Tibial nerve (tissue), 4 donors: ENCODE data around the gene PSMD14. TPM values are rescaled to one million over a fixed set of nuclear protein-coding genes. Genes with fewer than 3 reads are reported as not detected.

ENCODE experiments used
- DNase-seq, 2 donors: peaks; one replicate each; pipeline ENCODE4 v3.0.0-alpha.2; 2019; ENCODE audit warnings: low spot score in 2 of 2
- H3K27ac ChIP-seq, 4 donors: fragments of 200-600 bp; sonication (generic) in 3 of 4; one replicate each; pipeline ENCODE4 v1.5.1; 2017 to 2019; ENCODE audit warnings: mild to moderate bottlenecking in 1 of 4
- H3K27me3 ChIP-seq, 2 donors: fragments of 200-600 bp; sonication (generic) in 1 of 2; one replicate each; pipeline versions ENCODE4 v1.5.1 to v1.6.0; 2017 to 2019
- H3K36me3 ChIP-seq, 3 donors: fragments of 200-600 bp; sonication (generic); one replicate each; pipeline ENCODE4 v1.5.1; 2018 to 2019
- H3K4me1 ChIP-seq, 4 donors: fragments of 200-600 bp; sonication (generic) in 3 of 4; one replicate each; pipeline ENCODE4 v1.5.1; 2017 to 2019
- H3K4me3 ChIP-seq, 4 donors: fragments of 200-600 bp; sonication (generic) in 3 of 4; one replicate each; pipeline ENCODE4 v1.5.1; 2017 to 2019; ENCODE audit warnings: mild to moderate bottlenecking in 1 of 4, moderate library complexity in 1 of 4
- H3K9me3 ChIP-seq, 4 donors: fragments of 200-600 bp; sonication (generic) in 3 of 4; one replicate each; pipeline ENCODE4 v1.5.1; 2017 to 2019
- EP300 ChIP-seq, 2 donors: sonication (generic); formaldehyde crosslinking; IDR thresholded peaks; one replicate each; pipeline ENCODE4 v1.6.1; 2017; ENCODE audit warnings: antibody characterized with exemption in 2 of 2, mild to moderate bottlenecking in 1 of 2
- POLR2A ChIP-seq, 2 donors: fragments of 450-650 bp; IDR thresholded peaks; one replicate each; pipeline ENCODE4 v1.6.1; 2017; ENCODE audit warnings: antibody characterized with exemption in 2 of 2, mild to moderate bottlenecking in 2 of 2, moderate library complexity in 2 of 2
- whole genome bisulfite sequencing, 2 donors: methylation state at CpG; one replicate each; pipeline ENCODE4 v1.1.5; 2018; 5-methylcytosine and 5-hydroxymethylcytosine counted together
- total RNA-seq, 4 donors: library from RNA; depleted of rRNA; stranded (reverse); fragments of >200 nt; gene quantifications; one replicate each; pipeline ENCODE4 v1.1.0, GENCODE V29; 2016
- TF ChIP-seq, protein P1 (sequence below), 5 experiments: fragments of 200-600 bp in 3 of 5; fragments of 450-650 bp in 2 of 5; sonication (generic) in 3 of 5; IDR thresholded peaks; one replicate each; pipeline ENCODE4 v1.5.1; 2016 to 2019; ENCODE audit warnings: antibody characterized with exemption in 5 of 5, mild to moderate bottlenecking in 3 of 5, moderate library complexity in 2 of 5

PSMD14 gene
- total RNA-seq, 4 donors from 2014 or later = 22.0 to 29.1 (median 26.4) TPM

DNA sequence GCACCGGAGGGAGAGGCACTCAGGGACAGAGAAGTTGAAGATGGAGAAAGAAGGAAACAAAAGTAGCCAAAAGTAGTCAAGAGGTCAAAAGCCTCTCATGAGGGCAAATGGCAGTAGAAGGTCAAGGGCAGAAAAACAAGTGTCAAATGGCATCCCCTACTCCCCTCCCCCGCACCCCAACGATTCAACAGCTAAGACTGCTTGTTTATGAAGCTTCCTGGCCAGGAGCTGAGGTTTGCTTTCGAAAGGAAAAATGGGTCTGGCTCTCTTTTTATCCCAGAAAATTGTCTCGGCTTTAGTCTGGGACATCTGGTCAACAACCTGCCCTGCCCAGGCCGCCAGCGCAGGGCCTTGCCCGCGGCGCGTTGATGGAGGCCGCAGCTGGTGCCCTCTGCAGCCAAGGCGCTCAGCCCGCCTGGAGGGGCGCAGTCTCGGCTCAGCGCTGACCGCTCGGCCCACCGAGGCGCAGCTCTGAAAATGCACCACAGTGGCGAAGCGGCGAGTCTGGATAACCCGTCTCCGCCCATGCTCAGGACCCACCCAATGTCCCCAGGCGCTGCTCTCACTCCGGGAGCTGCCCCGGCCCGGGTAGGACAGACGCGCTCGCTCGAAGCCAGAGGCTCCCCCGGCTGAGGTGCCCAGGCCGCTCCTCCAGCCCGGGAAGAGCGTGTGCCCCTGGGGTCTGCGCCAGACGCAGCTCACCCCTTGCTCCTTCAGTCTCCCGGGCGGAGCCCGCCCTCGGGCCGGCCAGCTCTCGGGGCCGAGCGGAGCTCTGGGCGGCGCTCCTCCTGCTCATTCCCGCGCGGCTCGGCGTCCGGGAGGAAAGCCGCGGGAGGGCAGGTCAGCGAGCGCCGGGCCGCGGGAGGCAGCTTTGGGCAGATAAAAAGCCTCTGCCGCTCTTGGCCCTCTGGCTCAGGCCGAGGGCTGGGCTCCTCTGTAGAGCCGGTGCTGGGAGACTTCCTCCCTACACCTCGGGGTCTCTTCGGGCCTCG, 106.1 kb downstream of the PSMD14 start:
- 6 to 9% methylated on average over 26 to 61 of the region's 69 CpGs for whole genome bisulfite sequencing, 2 donors
- Histone ChIP-seq H3K9me3 (no peaks in the 10 kb centered on the region), H3K27me3 (peaks cover 2 to 57% of the 10 kb centered on the region in 2 donors), H3K27ac (no peak overlapping the region), H3K4me3 (peak overlapping the region; percentile 25 to 52 (median 47)), H3K4me1 (peaks cover 0 to 55% (median 32%) of the 10 kb centered on the region in 4 donors), H3K36me3 (peaks cover 0 to 12% (median 0%) of the 10 kb centered on the region in 3 donors)
- no peak for DNase-seq
- TF ChIP-seq, protein P1, sequence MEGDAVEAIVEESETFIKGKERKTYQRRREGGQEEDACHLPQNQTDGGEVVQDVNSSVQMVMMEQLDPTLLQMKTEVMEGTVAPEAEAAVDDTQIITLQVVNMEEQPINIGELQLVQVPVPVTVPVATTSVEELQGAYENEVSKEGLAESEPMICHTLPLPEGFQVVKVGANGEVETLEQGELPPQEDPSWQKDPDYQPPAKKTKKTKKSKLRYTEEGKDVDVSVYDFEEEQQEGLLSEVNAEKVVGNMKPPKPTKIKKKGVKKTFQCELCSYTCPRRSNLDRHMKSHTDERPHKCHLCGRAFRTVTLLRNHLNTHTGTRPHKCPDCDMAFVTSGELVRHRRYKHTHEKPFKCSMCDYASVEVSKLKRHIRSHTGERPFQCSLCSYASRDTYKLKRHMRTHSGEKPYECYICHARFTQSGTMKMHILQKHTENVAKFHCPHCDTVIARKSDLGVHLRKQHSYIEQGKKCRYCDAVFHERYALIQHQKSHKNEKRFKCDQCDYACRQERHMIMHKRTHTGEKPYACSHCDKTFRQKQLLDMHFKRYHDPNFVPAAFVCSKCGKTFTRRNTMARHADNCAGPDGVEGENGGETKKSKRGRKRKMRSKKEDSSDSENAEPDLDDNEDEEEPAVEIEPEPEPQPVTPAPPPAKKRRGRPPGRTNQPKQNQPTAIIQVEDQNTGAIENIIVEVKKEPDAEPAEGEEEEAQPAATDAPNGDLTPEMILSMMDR (IDR thresholded peaks at IDR 0.05) = no peak
- TF ChIP-seq EP300 (IDR thresholded peaks at IDR 0.05) (no peak), POLR2A (IDR thresholded peaks at IDR 0.05) (no peak)

DNA sequence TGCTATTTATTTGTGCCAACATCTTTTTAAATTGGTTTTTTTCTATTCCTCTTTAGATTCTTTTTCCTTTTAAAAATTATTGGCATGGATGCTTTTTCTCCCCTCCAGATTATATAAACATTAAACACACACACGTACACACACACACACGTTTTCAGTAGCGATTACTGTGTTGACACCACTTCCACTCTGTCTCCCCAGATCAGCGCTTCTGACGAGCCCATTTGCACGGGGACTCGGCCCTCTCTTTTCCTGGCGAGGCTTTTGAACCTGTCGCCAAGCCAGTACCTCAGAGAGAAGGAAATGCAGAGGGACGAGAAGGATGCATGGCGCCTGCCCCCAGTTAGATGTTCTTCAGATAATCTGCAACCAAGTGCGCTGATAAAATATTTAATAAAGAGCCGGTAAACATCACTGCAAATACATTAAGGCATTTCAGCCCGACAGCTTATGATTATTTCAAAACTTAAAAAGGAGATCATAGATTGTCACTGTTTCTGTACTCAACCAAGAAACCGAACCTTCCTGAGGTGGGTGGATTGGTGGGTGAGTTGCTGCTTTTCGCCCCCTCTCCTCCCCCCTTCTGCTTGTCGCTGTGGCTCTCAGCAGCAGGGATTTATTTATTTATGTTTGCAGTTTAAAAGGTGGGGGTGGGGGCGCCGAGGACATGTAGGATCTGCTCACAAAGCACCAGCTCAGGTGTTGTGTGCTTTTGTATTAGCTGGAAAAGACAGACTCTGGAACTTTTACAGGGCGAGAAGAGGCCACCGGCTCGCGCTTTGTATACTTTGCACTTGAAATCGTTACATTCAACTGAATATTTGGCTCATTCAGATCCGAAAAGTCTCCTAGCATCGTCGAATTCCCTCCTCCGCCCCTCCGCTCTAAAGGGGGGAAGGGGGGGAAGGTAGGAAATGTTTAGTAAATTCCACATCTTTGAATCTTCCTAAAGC, 107.1 kb downstream of the PSMD14 start:
- Histone ChIP-seq H3K27ac (no peak overlapping the region), H3K4me1 (peaks cover 0 to 55% (median 32%) of the 10 kb centered on the region in 4 donors), H3K9me3 (no peaks in the 10 kb centered on the region), H3K4me3 (peak overlapping the region; percentile 25 to 52 (median 47)), H3K36me3 (peaks cover 0 to 8% (median 0%) of the 10 kb centered on the region in 3 donors), H3K27me3 (peaks cover 2 to 67% of the 10 kb centered on the region in 2 donors)
- 12% methylated on average over 29 of the region's 29 CpGs for WGBS, 2 donors
- no peak for DNase-seq
- TF ChIP-seq EP300 (IDR thresholded peaks at IDR 0.05) = no peak
- TF ChIP-seq, protein P1 (IDR thresholded peaks at IDR 0.05) = no peak
- no peak for TF ChIP-seq POLR2A (IDR thresholded peaks at IDR 0.05)

DNA sequence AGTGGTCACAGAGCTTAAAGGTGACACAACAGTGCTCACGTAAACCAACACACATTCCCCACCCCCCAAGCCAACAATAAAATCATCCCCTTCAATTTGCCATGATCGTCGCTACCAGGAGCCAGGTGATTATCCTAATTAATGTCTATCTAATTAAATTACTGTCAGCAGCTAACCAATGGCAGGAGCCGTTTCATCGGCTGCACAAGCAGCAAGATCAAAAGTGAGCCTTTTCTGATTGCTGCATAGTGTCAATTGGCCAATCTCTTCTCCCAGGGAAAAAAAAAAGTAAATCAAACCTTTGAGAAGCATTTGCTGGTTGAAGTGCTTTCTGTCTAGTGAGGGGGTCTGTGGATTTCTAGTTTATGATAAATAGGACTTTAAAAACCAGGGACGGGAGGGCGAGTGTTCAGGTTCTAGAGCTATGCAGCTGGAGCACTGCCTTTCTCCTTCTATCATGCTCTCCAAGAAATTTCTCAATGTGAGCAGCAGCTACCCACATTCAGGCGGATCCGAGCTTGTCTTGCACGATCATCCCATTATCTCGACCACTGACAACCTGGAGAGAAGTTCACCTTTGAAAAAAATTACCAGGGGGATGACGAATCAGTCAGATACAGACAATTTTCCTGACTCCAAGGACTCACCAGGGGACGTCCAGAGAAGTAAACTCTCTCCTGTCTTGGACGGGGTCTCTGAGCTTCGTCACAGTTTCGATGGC, 107.9 kb downstream of the PSMD14 start, which contains the start of gene TBR1:
TSS of gene TBR1 (plus strand) at position 311 of the 721 bp plus-strand sequence. CDS start at position 425, 114 bp downstream.
- peaks cover 5 to 75% of the 10 kb centered on the region in 2 donors for H3K27me3 ChIP-seq
- peaks cover 0 to 55% (median 32%) of the 10 kb centered on the region in 4 donors for H3K4me1 ChIP-seq
- WGBS, 2 donors = 12% methylated on average over 16 of the region's 16 CpGs
- no peak for DNase-seq
- TF ChIP-seq POLR2A (IDR thresholded peaks at IDR 0.05) (no peak), EP300 (IDR thresholded peaks at IDR 0.05) (no peak)
- TF ChIP-seq, protein P1 (IDR thresholded peaks at IDR 0.05) = no peak
- peak within 1 kb of the TSS in 3 of 4 donors; percentile 2 to 52 (median 45) for H3K4me3 ChIP-seq
- H3K27ac ChIP-seq = no peak within 1 kb of the TSS
- H3K36me3 ChIP-seq = peaks cover 0 to 4% (median 0%) of the 10 kb centered on the region in 3 donors
- H3K9me3 ChIP-seq = no peaks in the 10 kb centered on the region

DNA sequence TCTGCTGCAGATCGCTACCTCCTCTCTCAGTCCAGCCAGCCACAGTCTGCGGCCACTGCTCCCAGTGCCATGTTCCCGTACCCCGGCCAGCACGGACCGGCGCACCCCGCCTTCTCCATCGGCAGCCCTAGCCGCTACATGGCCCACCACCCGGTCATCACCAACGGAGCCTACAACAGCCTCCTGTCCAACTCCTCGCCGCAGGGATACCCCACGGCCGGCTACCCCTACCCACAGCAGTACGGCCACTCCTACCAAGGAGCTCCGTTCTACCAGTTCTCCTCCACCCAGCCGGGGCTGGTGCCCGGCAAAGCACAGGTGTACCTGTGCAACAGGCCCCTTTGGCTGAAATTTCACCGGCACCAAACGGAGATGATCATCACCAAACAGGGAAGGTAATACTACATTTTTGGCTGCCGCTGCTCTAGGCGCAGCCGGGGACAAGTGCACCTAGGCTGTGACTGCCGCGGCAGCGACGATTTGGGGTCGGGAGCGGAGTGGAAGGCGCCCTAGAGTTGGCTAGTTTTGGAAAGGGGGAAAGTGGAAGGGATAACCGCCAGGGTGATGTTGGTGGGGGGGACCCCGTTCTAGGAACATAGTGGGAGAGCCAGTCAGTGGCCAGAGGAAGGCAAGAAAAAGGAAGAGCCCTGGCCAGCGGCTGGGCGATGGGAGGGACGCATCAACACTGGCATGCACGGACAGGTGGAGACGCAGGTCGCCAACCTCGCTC, 108.6 kb downstream of the PSMD14 start:
- H3K9me3 ChIP-seq = no peaks in the 10 kb centered on the region
- no peak for DNase-seq
- 6 to 7% methylated on average over 41 of the region's 41 CpGs for WGBS, 2 donors
- TF ChIP-seq, protein P1 (IDR thresholded peaks at IDR 0.05) = no peak
- TF ChIP-seq POLR2A (IDR thresholded peaks at IDR 0.05) = no peak
- TF ChIP-seq EP300 (IDR thresholded peaks at IDR 0.05) = no peak
- H3K4me3 ChIP-seq = peak overlapping the region in 1 of 4 donors; percentile 2
- no peak overlapping the region for H3K27ac ChIP-seq
- H3K4me1 ChIP-seq = peaks cover 0 to 55% (median 32%) of the 10 kb centered on the region in 4 donors
- peaks cover 5 to 82% of the 10 kb centered on the region in 2 donors for H3K27me3 ChIP-seq
- no peaks in the 10 kb centered on the region for H3K36me3 ChIP-seq
